Suprapubic skin (tissue), 4 donors: ENCODE results near the gene RTEL1.

Source experiments
- EP300 ChIP-seq: sonication (generic); formaldehyde crosslinking; IDR thresholded peaks from one replicate; pipeline ENCODE4 v1.6.1; 2017; ENCODE audit warnings: antibody characterized with exemption
- POLR2AphosphoS5 ChIP-seq, 3 donors: sonication (generic); formaldehyde crosslinking; IDR thresholded peaks; one replicate each; pipeline ENCODE4 v1.6.1; 2017; ENCODE audit warnings: antibody characterized with exemption in 3 of 3

GRCh38 chr20:63694584-63695423, 36.7 kb downstream of the RTEL1 start:
- no peak for TF ChIP-seq POLR2AphosphoS5 (IDR thresholded peaks at IDR 0.05)
- no peak for TF ChIP-seq EP300
